Esophagus muscularis mucosa (tissue), 4 donors: ENCODE data around the gene LYPLA2. TPM values are rescaled to one million over a fixed set of nuclear protein-coding genes. Genes with fewer than 3 reads are reported as not detected.
A peak's percentile ranks its signal among the peaks of the same experiment; 100 is the strongest.

ENCODE experiments used
- DNase-seq: peaks from one replicate; pipeline ENCODE4 v3.0.0-alpha.2; 2017; ENCODE audit errors: extremely low spot score
- H3K27ac ChIP-seq, 4 donors: fragments of 200-600 bp; sonication (generic); replicated peaks in 1 of 4; 1 replicate in 3 of 4; 2 replicates in 1 of 4; pipeline ENCODE4 v1.5.1; 2016 to 2019; ENCODE audit warnings: mild to moderate bottlenecking in 1 of 4
- H3K27me3 ChIP-seq, 4 donors: fragments of 200-600 bp; sonication (generic); one replicate each; pipeline versions ENCODE4 v1.5.1 to v1.6.0; 2016 to 2019
- H3K36me3 ChIP-seq, 4 donors: fragments of 200-600 bp; sonication (generic); one replicate each; pipeline ENCODE4 v1.5.1; 2016 to 2019
- H3K4me1 ChIP-seq, 4 donors: fragments of 200-600 bp; sonication (generic); one replicate each; pipeline ENCODE4 v1.5.1; 2016 to 2019
- H3K4me3 ChIP-seq, 4 donors: fragments of 200-600 bp; sonication (generic); 1 replicate in 2 of 4; 2 replicates in 2 of 4; pipeline ENCODE4 v1.5.1; 2016 to 2019; ENCODE audit warnings: mild to moderate bottlenecking in 4 of 4, moderate library complexity in 1 of 4
- H3K9me3 ChIP-seq, 4 donors: fragments of 200-600 bp; sonication (generic); 1 replicate in 3 of 4; 2 replicates in 1 of 4; pipeline ENCODE4 v1.5.1; 2016 to 2019
- EP300 ChIP-seq: sonication (generic); formaldehyde crosslinking; IDR thresholded peaks from one replicate; pipeline ENCODE4 v1.6.1; 2017; ENCODE audit warnings: antibody characterized with exemption
- POLR2A ChIP-seq: fragments of 450-650 bp; IDR thresholded peaks from one replicate; pipeline ENCODE4 v1.6.1; 2017; ENCODE audit warnings: antibody characterized with exemption, moderate library complexity, mild to moderate bottlenecking, low read depth
- POLR2AphosphoS5 ChIP-seq, 2 donors: sonication (generic); formaldehyde crosslinking; IDR thresholded peaks; one replicate each; pipeline ENCODE4 v1.6.1; 2017; ENCODE audit warnings: antibody characterized with exemption in 2 of 2
- WGBS: methylation state at CpG from one replicate; pipeline ENCODE4 v1.1.5; 2018; 5-methylcytosine and 5-hydroxymethylcytosine counted together
- intact Hi-C: fragments of 100-400 bp; cut with DNase I; formaldehyde crosslinking; loops from one replicate; pipeline ENCODE4 v1.15.1; 2023
- total RNA-seq, 4 donors: library from RNA; depleted of rRNA; stranded (reverse); fragments of >200 nt; gene quantifications; one replicate each; pipeline versions ENCODE4 v1.1.0 to v1.2.1, GENCODE V29; 2016
- TF ChIP-seq, protein P1 (sequence below), 3 experiments: fragments of 200-600 bp in 2 of 3; fragments of 450-650 bp in 1 of 3; sonication (generic) in 2 of 3; IDR thresholded peaks; one replicate each; pipeline ENCODE4 v1.5.1; 2017 to 2019; ENCODE audit warnings: antibody characterized with exemption in 3 of 3, mild to moderate bottlenecking in 2 of 3, moderate library complexity in 1 of 3

Gene LYPLA2
- total RNA-seq, 4 donors from 2014 or later = 32.8 to 51.4 (median 40.8) TPM

DNA sequence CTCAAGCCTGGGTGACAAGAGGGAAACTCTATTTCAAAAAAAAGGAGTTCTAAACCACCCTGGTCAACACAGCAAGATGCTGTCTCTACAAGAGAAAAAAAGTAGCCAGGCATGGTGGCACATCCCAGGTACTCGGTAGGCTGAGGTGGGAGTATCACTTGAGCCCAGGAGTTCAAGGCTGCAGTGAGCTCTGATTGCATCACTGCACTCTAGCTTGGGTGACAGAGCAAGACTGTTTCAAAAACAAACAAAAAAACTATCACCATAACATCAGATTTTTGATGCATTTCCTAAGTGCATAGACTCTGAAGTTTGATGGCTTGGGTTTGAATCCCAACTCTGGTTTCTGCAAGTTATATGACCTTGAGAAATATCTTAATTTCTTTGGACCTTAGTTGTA, 38.0 kb upstream of the LYPLA2 start:
- Histone ChIP-seq H3K4me3 (no peak overlapping the region), H3K27me3 (no peaks in the 10 kb centered on the region), H3K9me3 (no peaks in the 10 kb centered on the region), H3K36me3 (peaks cover 70 to 92% (median 80%) of the 10 kb centered on the region in 4 donors), H3K27ac (no peak overlapping the region), H3K4me1 (peaks cover 5 to 13% (median 10%) of the 10 kb centered on the region in 4 donors)
- intact Hi-C loops = no loop called here
- DNase-seq = no peak
- 100% methylated on average over 1 of the region's 1 CpG for WGBS
- TF ChIP-seq, protein P1, sequence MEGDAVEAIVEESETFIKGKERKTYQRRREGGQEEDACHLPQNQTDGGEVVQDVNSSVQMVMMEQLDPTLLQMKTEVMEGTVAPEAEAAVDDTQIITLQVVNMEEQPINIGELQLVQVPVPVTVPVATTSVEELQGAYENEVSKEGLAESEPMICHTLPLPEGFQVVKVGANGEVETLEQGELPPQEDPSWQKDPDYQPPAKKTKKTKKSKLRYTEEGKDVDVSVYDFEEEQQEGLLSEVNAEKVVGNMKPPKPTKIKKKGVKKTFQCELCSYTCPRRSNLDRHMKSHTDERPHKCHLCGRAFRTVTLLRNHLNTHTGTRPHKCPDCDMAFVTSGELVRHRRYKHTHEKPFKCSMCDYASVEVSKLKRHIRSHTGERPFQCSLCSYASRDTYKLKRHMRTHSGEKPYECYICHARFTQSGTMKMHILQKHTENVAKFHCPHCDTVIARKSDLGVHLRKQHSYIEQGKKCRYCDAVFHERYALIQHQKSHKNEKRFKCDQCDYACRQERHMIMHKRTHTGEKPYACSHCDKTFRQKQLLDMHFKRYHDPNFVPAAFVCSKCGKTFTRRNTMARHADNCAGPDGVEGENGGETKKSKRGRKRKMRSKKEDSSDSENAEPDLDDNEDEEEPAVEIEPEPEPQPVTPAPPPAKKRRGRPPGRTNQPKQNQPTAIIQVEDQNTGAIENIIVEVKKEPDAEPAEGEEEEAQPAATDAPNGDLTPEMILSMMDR (IDR thresholded peaks at IDR 0.05) = no peak
- TF ChIP-seq EP300 (no peak), POLR2AphosphoS5 (IDR thresholded peaks at IDR 0.05) (no peak)

DNA sequence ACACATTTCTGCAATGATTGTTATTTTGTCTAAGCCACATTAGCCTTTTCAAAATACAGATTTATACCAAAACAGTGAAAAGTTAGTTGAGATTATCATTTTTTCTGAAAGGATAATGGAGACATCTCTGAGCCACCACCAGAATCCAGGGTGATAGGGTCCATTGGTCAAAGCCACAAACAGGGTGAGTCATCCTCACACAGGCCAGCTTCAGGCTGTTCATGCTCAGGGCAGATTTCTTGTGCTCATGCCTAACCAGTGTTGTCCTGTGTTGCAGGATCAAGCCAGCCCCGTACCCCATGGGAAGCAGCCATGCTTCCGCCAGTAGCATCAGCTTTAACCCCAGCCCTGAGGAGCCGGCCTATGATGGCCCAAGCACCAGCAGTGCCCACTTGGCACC, 34.3 kb upstream of the LYPLA2 start:
- Histone ChIP-seq H3K4me1 (peaks cover 9 to 25% (median 22%) of the 10 kb centered on the region in 4 donors), H3K9me3 (no peaks in the 10 kb centered on the region), H3K27ac (no peak overlapping the region), H3K27me3 (no peaks in the 10 kb centered on the region), H3K4me3 (no peak overlapping the region), H3K36me3 (peaks cover 85 to 99% (median 96%) of the 10 kb centered on the region in 4 donors)
- TF ChIP-seq POLR2AphosphoS5 (IDR thresholded peaks at IDR 0.05) (no peak), EP300 (no peak), POLR2A (no peak)
- TF ChIP-seq, protein P1 (IDR thresholded peaks at IDR 0.05) = no peak
- 100% methylated on average over 1 of the region's 3 CpGs for WGBS
- no peak for DNase-seq
- intact Hi-C loops = no loop called here

DNA sequence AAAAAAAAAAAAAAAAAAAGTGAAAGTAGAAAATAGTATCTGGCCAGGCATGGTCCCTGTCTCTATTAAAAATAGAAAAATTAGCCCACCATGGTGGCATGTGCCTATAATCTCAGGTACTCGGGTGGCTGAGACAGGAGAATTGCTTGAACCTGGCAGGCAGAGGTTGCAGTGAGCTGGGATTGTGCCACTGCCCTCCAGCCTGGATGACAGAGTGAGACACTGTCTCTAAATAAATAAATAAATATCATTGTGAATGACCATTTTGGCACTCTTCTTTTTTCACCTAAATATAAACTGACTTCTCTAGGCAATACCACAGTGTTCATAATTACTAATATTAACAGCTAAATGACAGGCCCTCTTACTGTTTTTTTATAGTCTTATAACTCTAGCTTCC, 33.1 kb upstream of the LYPLA2 start:
- whole genome bisulfite sequencing = 93% methylated on average over 1 of the region's 1 CpG
- H3K36me3 ChIP-seq = peaks cover 73 to 96% (median 86%) of the 10 kb centered on the region in 4 donors
- DNase-seq = no peak
- no peak overlapping the region for H3K4me3 ChIP-seq
- no peaks in the 10 kb centered on the region for H3K27me3 ChIP-seq
- intact Hi-C loops = no loop called here
- no peak overlapping the region for H3K27ac ChIP-seq
- H3K4me1 ChIP-seq = peaks cover 10 to 32% (median 22%) of the 10 kb centered on the region in 4 donors
- TF ChIP-seq POLR2A = no peak
- no peak for TF ChIP-seq EP300
- TF ChIP-seq POLR2AphosphoS5 (IDR thresholded peaks at IDR 0.05) = no peak
- TF ChIP-seq, protein P1 (IDR thresholded peaks at IDR 0.05) = no peak
- no peaks in the 10 kb centered on the region for H3K9me3 ChIP-seq

DNA sequence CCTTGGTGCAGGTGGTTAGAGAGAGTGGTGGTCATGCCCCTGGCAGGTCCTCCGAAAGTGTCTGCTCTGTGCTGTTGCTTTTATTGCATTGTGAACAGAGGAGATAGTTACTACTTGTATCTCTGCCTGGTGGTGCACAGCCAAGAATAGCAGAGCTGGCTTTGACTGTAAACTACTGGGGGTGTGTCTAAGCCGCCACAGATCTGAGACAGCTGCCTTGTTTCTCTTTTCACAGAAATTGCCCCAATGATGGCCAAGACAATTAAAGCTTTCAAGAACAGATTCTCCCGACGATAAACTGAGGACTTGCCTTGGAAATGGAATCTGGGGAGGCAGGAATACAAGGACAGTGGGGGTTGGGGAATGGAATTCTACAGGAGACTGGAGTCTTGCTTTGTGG, 31.7 kb upstream of the LYPLA2 start:
- H3K27ac ChIP-seq = peak overlapping the region in 1 of 4 donors; percentile 28
- H3K36me3 ChIP-seq = peaks cover 59 to 86% (median 73%) of the 10 kb centered on the region in 4 donors
- intact Hi-C loops = no loop called here
- H3K9me3 ChIP-seq = no peaks in the 10 kb centered on the region
- H3K4me3 ChIP-seq = no peak overlapping the region
- 37% methylated on average over 3 of the region's 4 CpGs for WGBS
- no peak for DNase-seq
- peaks cover 24 to 39% (median 34%) of the 10 kb centered on the region in 4 donors for H3K4me1 ChIP-seq
- TF ChIP-seq POLR2AphosphoS5 (IDR thresholded peaks at IDR 0.05) (no peak), POLR2A (no peak)
- H3K27me3 ChIP-seq = no peaks in the 10 kb centered on the region

DNA sequence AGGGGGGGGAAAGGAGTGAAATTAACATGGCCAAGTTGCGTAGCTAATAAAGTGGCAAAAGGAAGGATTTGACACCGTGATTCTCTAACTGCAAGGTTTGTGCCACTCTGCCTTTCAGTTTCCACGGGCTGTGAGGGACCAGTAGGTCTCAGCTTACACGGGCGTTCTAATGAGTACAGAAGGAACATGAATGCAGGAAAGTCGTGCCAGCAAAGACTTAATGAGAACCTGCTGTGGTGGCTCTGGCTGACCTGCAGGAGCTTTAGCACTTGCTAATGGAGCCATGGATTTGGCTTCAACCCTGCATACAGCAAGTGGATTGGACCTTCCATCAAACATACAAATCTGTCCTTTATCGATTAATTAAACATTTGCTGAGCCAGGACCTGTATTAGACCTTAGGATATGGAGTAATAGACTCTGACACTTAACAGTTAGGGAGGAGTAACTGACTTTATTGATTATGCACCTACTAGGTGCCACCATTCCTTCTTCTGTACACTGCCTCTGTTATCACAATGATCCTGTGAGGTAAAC, 27.8 kb upstream of the LYPLA2 start:
- Histone ChIP-seq H3K27me3 (no peaks in the 10 kb centered on the region), H3K9me3 (no peaks in the 10 kb centered on the region), H3K36me3 (peaks cover 25 to 76% (median 49%) of the 10 kb centered on the region in 4 donors), H3K4me3 (no peak overlapping the region), H3K27ac (peak overlapping the region in 3 of 4 donors; percentile 28 to 41 (median 33)), H3K4me1 (peaks cover 24 to 40% (median 34%) of the 10 kb centered on the region in 4 donors)
- intact Hi-C loops = no loop called here
- TF ChIP-seq POLR2A (no peak), POLR2AphosphoS5 (IDR thresholded peaks at IDR 0.05) (no peak), EP300 (no peak)
- TF ChIP-seq, protein P1 (IDR thresholded peaks at IDR 0.05) = no peak
- WGBS = 85% methylated on average over 7 of the region's 7 CpGs
- DNase-seq = no peak
